Heart left ventricle (tissue), 16 donors: ENCODE measurements around the gene MAPT. TPM values are rescaled to one million over a fixed set of nuclear protein-coding genes. Genes with fewer than 3 reads are reported as not detected.
A peak's percentile ranks its signal among the peaks of the same experiment; 100 is the strongest.

Experiments used
- ATAC-seq, 4 donors: fragments of 200-7000 bp; cut with Tn5 transposase; one replicate each; pipeline ENCODE4 v1.9.1; 2020 to 2022; ENCODE audit warnings: moderate library complexity in 4 of 4, mild to moderate bottlenecking in 3 of 4, moderate number of reproducible peaks in 1 of 4
- DNase-seq, 5 donors: peaks; one replicate each; pipeline ENCODE4 v3.0.0-alpha.2; 2020
- H3K27ac ChIP-seq, 12 donors: fragments of 200-600 bp; sonication (generic) in 4 of 12; one replicate each; pipeline versions ENCODE4 v1.5.0 to v1.8.0; 2016 to 2022; ENCODE audit warnings: mild to moderate bottlenecking in 2 of 12
- H3K27me3 ChIP-seq, 9 donors: fragments of 200-600 bp; sonication (generic) in 2 of 9; one replicate each; pipeline versions ENCODE4 v1.5.1 to v1.8.0; 2016 to 2022; ENCODE audit warnings: mild to moderate bottlenecking in 3 of 9
- H3K36me3 ChIP-seq, 9 donors: fragments of 200-600 bp; sonication (generic) in 2 of 9; one replicate each; pipeline versions ENCODE4 v1.5.0 to v1.8.0; 2018 to 2022; ENCODE audit warnings: mild to moderate bottlenecking in 2 of 9
- H3K4me1 ChIP-seq, 12 donors: fragments of 200-600 bp; sonication (generic) in 4 of 12; one replicate each; pipeline versions ENCODE4 v1.5.0 to v1.8.0; 2016 to 2022; ENCODE audit warnings: mild to moderate bottlenecking in 3 of 12
- H3K4me3 ChIP-seq, 12 donors: fragments of 200-600 bp; sonication (generic) in 4 of 12; one replicate each; pipeline versions ENCODE4 v1.5.0 to v1.8.0; 2017 to 2022; ENCODE audit warnings: mild to moderate bottlenecking in 9 of 12, moderate library complexity in 4 of 12
- H3K9me3 ChIP-seq, 12 donors: fragments of 200-600 bp; sonication (generic) in 4 of 12; one replicate each; pipeline versions ENCODE4 v1.5.0 to v1.8.0; 2016 to 2022; ENCODE audit warnings: mild to moderate bottlenecking in 1 of 12
- POLR2A ChIP-seq, 2 donors: fragments of 450-650 bp; IDR thresholded peaks; one replicate each; pipeline ENCODE4 v1.6.1; 2017; ENCODE audit warnings: antibody characterized with exemption in 2 of 2, mild to moderate bottlenecking in 2 of 2, moderate library complexity in 2 of 2
- whole genome bisulfite sequencing, 4 donors: extraction: QIAGEN DNeasy Blood & Tissue Kit in 2 of 4; methylation state at CpG; one replicate each; pipeline versions ENCODE4 v1.1.5 to v1.1.7; 2013 to 2018; 5-methylcytosine and 5-hydroxymethylcytosine counted together
- intact Hi-C, 10 donors: fragments of 100-400 bp; cut with DNase I; formaldehyde crosslinking; loops; one replicate each; pipeline versions ENCODE4 v1.11.1 to v1.14.2; 2022
- polyA plus RNA-seq, 2 donors: library from polyadenylated mRNA; stranded (reverse); fragments of 200-250 nt; gene quantifications; one replicate each; pipeline ENCODE4 v1.2.3, GENCODE V29; 2013
- total RNA-seq, 9 donors: library from RNA; depleted of rRNA in 2 of 9; stranded (reverse); fragments of >200 nt in 2 of 9; fragmentation: NEBNext Ultra II Directional in 3 of 9; extraction: Animal tissue kit (Norgen Biotek cat#: 25700) in 3 of 9; gene quantifications; one replicate each; pipeline versions ENCODE4 v1.1.0 to v1.2.4, GENCODE V29; 2016 to 2023
- TF ChIP-seq, protein P1 (sequence below), 12 donors: fragments of 200-600 bp; sonication (generic) in 4 of 12; IDR thresholded peaks; one replicate each; pipeline versions ENCODE4 v1.5.0 to v1.8.0; 2018 to 2022; ENCODE audit warnings: antibody characterized with exemption in 12 of 12, mild to moderate bottlenecking in 5 of 12
- donor health status: ischemic (EF 13 %, LVEDD 7.1; RV severe dilation, severe dysfunction).
- donor health status: healthy with polysubstance abuse.
- donor health status: DM: no; HTN: yes; CAD: no.
- donor health status: DM: no; HTN: no; CAD: no.
- donor health status: ischemic (EF 25% LVEDD 6.9; RV normal size, moderate dysfunction).
- donor health status: ischemic (EF 25% LVEDD 5.7; RV mildly dilated, moderate dysfunction).
- donor health status: healthy.
- donor health status: DM: yes; HTN: yes; CAD: no.
- donor health status: ischemic (EF 35%, LVEDD 5.7; RV mildly dilated, moderate dysfunction).
- donor health status: nonischemic (EF 11% LVEDD 7.7; RV severe dilation, severe dysfunction).
- donor health status: DM: yes; HTN: yes; CAD: no.
- donor health status: PGD.
- donor health status: ischemic (EF 29% LVEDD 5.4; RV normal size, mild dysfunction).
- donor health status: nonischemic (EF 23%, LVEDD 6.1; RV moderate dilation, normal function).

Gene MAPT
- total and polyA plus RNA-seq, 11 donors: 2.9 to 70.4 (median 29.3) TPM

DNA sequence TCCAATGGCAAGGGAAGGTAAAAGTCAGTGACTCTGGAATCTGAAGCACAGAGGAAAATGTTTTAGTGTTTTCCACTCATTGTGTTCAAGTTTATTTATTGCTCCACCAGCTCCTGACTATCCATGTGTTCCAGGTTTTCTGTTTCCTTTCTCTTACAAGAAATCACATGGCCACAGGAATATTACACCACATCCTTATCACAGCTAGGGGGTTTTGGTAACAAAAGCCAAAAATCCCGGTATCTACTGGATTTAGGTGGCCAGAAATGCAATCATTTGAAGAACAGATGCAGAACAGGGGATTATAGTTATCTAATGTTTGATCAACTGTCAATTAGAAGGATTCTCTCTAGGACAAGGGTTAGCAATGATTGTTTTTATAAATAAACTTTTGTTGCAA is 152.6 kb downstream of the MAPT start:
- TF ChIP-seq, protein P1, sequence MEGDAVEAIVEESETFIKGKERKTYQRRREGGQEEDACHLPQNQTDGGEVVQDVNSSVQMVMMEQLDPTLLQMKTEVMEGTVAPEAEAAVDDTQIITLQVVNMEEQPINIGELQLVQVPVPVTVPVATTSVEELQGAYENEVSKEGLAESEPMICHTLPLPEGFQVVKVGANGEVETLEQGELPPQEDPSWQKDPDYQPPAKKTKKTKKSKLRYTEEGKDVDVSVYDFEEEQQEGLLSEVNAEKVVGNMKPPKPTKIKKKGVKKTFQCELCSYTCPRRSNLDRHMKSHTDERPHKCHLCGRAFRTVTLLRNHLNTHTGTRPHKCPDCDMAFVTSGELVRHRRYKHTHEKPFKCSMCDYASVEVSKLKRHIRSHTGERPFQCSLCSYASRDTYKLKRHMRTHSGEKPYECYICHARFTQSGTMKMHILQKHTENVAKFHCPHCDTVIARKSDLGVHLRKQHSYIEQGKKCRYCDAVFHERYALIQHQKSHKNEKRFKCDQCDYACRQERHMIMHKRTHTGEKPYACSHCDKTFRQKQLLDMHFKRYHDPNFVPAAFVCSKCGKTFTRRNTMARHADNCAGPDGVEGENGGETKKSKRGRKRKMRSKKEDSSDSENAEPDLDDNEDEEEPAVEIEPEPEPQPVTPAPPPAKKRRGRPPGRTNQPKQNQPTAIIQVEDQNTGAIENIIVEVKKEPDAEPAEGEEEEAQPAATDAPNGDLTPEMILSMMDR (IDR thresholded peaks at IDR 0.05): peak in 2 of 12 donors; percentile 25 to 42
- no peak for TF ChIP-seq POLR2A (IDR thresholded peaks at IDR 0.05)
- peak overlapping the region in 1 of 12 donors; percentile 48 for H3K27ac ChIP-seq
- intact Hi-C loops: loop anchor here in 2 of 10 donors (2.0 to 5.0 kb wide), 2 partner anchors 136 to 145 kb away; partner anchors contain the start of gene KANSL1 (in 1 of the 2)

DNA sequence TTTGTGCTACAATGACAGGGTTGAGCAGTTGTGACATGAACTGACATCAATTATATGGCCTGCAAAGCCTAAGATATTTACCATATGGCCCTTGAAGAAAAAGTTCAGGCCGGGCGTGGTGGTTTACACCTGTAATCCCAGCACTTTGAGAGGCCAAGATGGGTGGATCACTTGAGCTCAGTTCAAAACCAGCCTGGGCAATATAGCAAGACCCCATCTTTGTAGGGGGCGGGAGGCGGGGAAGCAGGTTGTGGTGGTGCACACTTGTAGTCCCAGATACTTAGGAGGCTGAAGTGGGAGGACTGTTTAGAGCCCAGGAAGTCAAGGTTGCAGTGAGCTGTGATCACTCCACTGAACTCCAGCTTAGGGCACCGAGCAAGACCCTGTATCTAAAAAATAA is 153.0 kb downstream of the MAPT start:
- no peak for DNase-seq
- peaks cover 0 to 46% (median 16%) of the 10 kb centered on the region in 12 donors for H3K4me1 ChIP-seq
- H3K27ac ChIP-seq: peak overlapping the region in 1 of 12 donors; percentile 48
- no peaks in the 10 kb centered on the region for H3K27me3 ChIP-seq
- no peaks in the 10 kb centered on the region for H3K9me3 ChIP-seq
- no peak for ATAC-seq
- H3K36me3 ChIP-seq: peaks cover 2 to 94% (median 68%) of the 10 kb centered on the region in 9 donors
- intact Hi-C loops: loop anchor here in 2 of 10 donors (2.0 to 5.0 kb wide), 2 partner anchors 135 to 145 kb away; partner anchors contain the start of gene KANSL1 (in 1 of the 2)
- WGBS, 4 donors: 96 to 100% (median 97%) methylated on average over 5 of the region's 5 CpGs
- H3K4me3 ChIP-seq: no peak overlapping the region
- TF ChIP-seq POLR2A (IDR thresholded peaks at IDR 0.05): no peak
- TF ChIP-seq, protein P1 (IDR thresholded peaks at IDR 0.05): no peak

More for the DNA sequence above, 152.6 kb downstream of the MAPT start:
- H3K36me3 ChIP-seq: peaks cover 2 to 94% (median 72%) of the 10 kb centered on the region in 9 donors
- H3K9me3 ChIP-seq: no peaks in the 10 kb centered on the region
- H3K4me1 ChIP-seq: peaks cover 0 to 43% (median 16%) of the 10 kb centered on the region in 12 donors
- DNase-seq (no peak), ATAC-seq (peak in 1 of 4 donors; percentile 33)
- 46 to 60% (median 55%) methylated on average over 1 of the region's 1 CpG for WGBS, 4 donors
- H3K4me3 ChIP-seq: no peak overlapping the region
- no peaks in the 10 kb centered on the region for H3K27me3 ChIP-seq

DNA sequence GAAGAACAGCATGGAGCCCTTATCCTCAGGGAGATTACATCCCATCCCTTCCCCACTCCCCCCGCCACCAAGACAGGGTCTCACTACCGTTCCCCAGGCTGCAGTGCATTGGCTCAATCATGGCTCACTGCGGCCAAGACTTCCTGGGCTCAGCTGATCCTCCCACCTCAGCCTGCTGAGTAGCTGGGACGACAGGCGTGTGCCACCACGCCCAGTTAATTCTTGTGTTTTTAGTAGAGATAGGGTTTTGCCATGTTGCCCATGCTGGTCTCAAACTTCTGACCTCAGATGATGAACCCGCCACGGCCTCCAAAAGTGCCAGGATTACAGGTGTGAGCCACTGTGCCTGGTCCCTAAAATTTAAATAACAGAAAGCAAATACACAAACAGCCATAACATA is 153.5 kb downstream of the MAPT start:
- Histone ChIP-seq H3K27me3 (no peaks in the 10 kb centered on the region), H3K9me3 (no peaks in the 10 kb centered on the region), H3K36me3 (peaks cover 2 to 89% (median 65%) of the 10 kb centered on the region in 9 donors), H3K27ac (no peak overlapping the region), H3K4me1 (peaks cover 0 to 46% (median 16%) of the 10 kb centered on the region in 12 donors), H3K4me3 (no peak overlapping the region)
- intact Hi-C loops: loop anchor here in 2 of 10 donors (2.0 to 5.0 kb wide), 2 partner anchors 135 to 144 kb away; partner anchors contain the start of gene KANSL1 (in 1 of the 2)
- 85 to 93% (median 89%) methylated on average over 8 of the region's 8 CpGs for WGBS, 4 donors
- no peak for TF ChIP-seq POLR2A (IDR thresholded peaks at IDR 0.05)
- no peak for DNase-seq
- ATAC-seq: no peak

DNA sequence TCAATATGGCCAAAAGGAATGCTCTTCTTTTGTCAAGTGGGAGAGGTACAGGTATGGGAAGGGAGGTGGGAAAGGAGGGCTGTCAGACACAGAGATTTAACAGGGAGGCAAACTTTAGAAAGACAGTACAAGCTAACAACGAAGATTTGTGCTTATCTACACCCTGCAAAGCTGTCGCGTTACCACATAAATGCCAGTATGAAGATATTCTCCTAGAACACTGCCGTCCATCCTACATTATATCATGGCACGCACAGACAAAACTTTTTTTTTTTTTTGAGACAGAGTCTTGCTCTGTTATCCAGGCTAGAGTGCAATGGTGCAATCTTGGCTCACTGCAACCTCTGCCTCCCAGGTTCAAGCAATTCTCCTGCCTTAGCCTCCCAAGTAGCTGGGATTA is 155.3 kb downstream of the MAPT start:
- Histone ChIP-seq H3K27me3 (no peaks in the 10 kb centered on the region), H3K36me3 (peaks cover 2 to 85% (median 59%) of the 10 kb centered on the region in 9 donors), H3K4me1 (peaks cover 0 to 33% (median 8%) of the 10 kb centered on the region in 12 donors), H3K9me3 (no peaks in the 10 kb centered on the region), H3K27ac (no peak overlapping the region), H3K4me3 (no peak overlapping the region)
- intact Hi-C loops: loop anchor here in 1 of 10 donors (5.0 kb wide), 1 partner anchor 143 kb away; the partner anchor contains the start of gene KANSL1
- TF ChIP-seq, protein P1 (IDR thresholded peaks at IDR 0.05): no peak
- TF ChIP-seq POLR2A (IDR thresholded peaks at IDR 0.05): no peak
- DNase-seq (no peak), ATAC-seq (no peak)
- WGBS, 4 donors: 88 to 92% (median 89%) methylated on average over 5 of the region's 5 CpGs
